Activated T-helper 17 cell treated with anti-CD3 and anti-CD28 coated beads, Interleukin-2, amount 50 U/mL, for 72 hours (primary cell): ENCODE data around the gene KMT2A. TPM values are rescaled to one million over a fixed set of nuclear protein-coding genes. Genes with fewer than 3 reads are reported as not detected.
A peak's percentile ranks its signal among the peaks of the same experiment; 100 is the strongest.

ENCODE experiments used
- ATAC-seq: fragments of 150-1000 bp; cut with Tn5 transposase; replicated peaks from 2 replicates; pipeline ENCODE4 v1.10.0; 2021; ENCODE audit warnings: mild to moderate bottlenecking, moderate library complexity
- H3K27ac Mint-ChIP-seq: one replicate; pipeline ENCODE4 v1.8.0; 2022; ENCODE audit warnings: mixed read lengths
- H3K27me3 Mint-ChIP-seq: one replicate; pipeline ENCODE4 v1.8.0; 2022; ENCODE audit warnings: mixed read lengths
- H3K36me3 Mint-ChIP-seq: one replicate; pipeline ENCODE4 v1.8.0; 2022; ENCODE audit warnings: low read depth, mild to moderate bottlenecking, mixed read lengths
- H3K4me1 Mint-ChIP-seq: one replicate; pipeline ENCODE4 v1.8.0; 2022; ENCODE audit warnings: mixed read lengths
- H3K4me3 Mint-ChIP-seq: one replicate; pipeline ENCODE4 v1.8.0; 2022; ENCODE audit warnings: mild to moderate bottlenecking, mixed read lengths
- H3K9me3 Mint-ChIP-seq: one replicate; pipeline ENCODE4 v1.8.0; 2022; ENCODE audit warnings: mixed read lengths
- total RNA-seq, 2 donors: library from RNA; stranded (reverse); gene quantifications; one replicate each; pipeline ENCODE4 v1.2.3, GENCODE V29; 2022

KMT2A gene
- total RNA-seq, 2 donors from 2014 or later: 81.6 to 118 TPM

GRCh38 chr11:118488480-118489109 lies 52.3 kb downstream of the KMT2A start:
- Mint-ChIP-seq H3K4me3 (no peak overlapping the region), H3K36me3 (peaks cover 89% of the 10 kb centered on the region), H3K9me3 (no peaks in the 10 kb centered on the region), H3K4me1 (no peaks in the 10 kb centered on the region), H3K27ac (no peak overlapping the region), H3K27me3 (no peaks in the 10 kb centered on the region)
- ATAC-seq: peak; percentile 68

- no peaks in the 10 kb centered on the region for H3K4me1 Mint-ChIP-seq
- H3K27ac Mint-ChIP-seq: peak overlapping the region; percentile 56
- H3K36me3 Mint-ChIP-seq: peaks cover 92% of the 10 kb centered on the region
- H3K27me3 Mint-ChIP-seq: no peaks in the 10 kb centered on the region
- no peak overlapping the region for H3K4me3 Mint-ChIP-seq
- H3K9me3 Mint-ChIP-seq: no peaks in the 10 kb centered on the region
- ATAC-seq: no peak
Measured at GRCh38 chr11:118491041-118491440, 54.7 kb downstream of the KMT2A start.

GRCh38 chr11:118497831-118498230 lies 61.5 kb downstream of the KMT2A start:
- no peak for ATAC-seq
- H3K27me3 Mint-ChIP-seq: no peaks in the 10 kb centered on the region
- peaks cover 4% of the 10 kb centered on the region for H3K4me1 Mint-ChIP-seq
- peaks cover 100% of the 10 kb centered on the region for H3K36me3 Mint-ChIP-seq
- H3K27ac Mint-ChIP-seq: no peak overlapping the region
- no peaks in the 10 kb centered on the region for H3K9me3 Mint-ChIP-seq
- H3K4me3 Mint-ChIP-seq: no peak overlapping the region

- H3K36me3 Mint-ChIP-seq: peaks cover 98% of the 10 kb centered on the region
- H3K4me3 Mint-ChIP-seq: no peak overlapping the region
- H3K9me3 Mint-ChIP-seq: no peaks in the 10 kb centered on the region
- no peak for ATAC-seq
- peak overlapping the region; percentile 71 for H3K27ac Mint-ChIP-seq
- peaks cover 7% of the 10 kb centered on the region for H3K4me1 Mint-ChIP-seq
- H3K27me3 Mint-ChIP-seq: no peaks in the 10 kb centered on the region
Measured at GRCh38 chr11:118503216-118503615, 66.9 kb downstream of the KMT2A start.

- Mint-ChIP-seq H3K27ac (peak overlapping the region; percentile 2), H3K9me3 (no peaks in the 10 kb centered on the region), H3K4me3 (no peak overlapping the region), H3K36me3 (peaks cover 97% of the 10 kb centered on the region), H3K4me1 (peaks cover 9% of the 10 kb centered on the region), H3K27me3 (no peaks in the 10 kb centered on the region)
- no peak for ATAC-seq
Measured at GRCh38 chr11:118511601-118512000, 75.3 kb downstream of the KMT2A start.

GRCh38 chr11:118514103-118514502 lies 77.8 kb downstream of the KMT2A start:
- Mint-ChIP-seq H3K27ac (peak overlapping the region; percentile 81), H3K36me3 (peaks cover 95% of the 10 kb centered on the region), H3K27me3 (no peaks in the 10 kb centered on the region), H3K4me1 (peaks cover 9% of the 10 kb centered on the region), H3K4me3 (no peak overlapping the region), H3K9me3 (no peaks in the 10 kb centered on the region)
- ATAC-seq: no peak

GRCh38 chr11:118519549-118519948 lies 83.3 kb downstream of the KMT2A start:
- Mint-ChIP-seq H3K36me3 (peaks cover 94% of the 10 kb centered on the region), H3K27ac (peak overlapping the region; percentile 41), H3K4me3 (no peak overlapping the region), H3K9me3 (no peaks in the 10 kb centered on the region), H3K4me1 (peaks cover 4% of the 10 kb centered on the region), H3K27me3 (no peaks in the 10 kb centered on the region)
- no peak for ATAC-seq

- H3K4me1 Mint-ChIP-seq: no peaks in the 10 kb centered on the region
- ATAC-seq: no peak
- H3K4me3 Mint-ChIP-seq: no peak overlapping the region
- H3K36me3 Mint-ChIP-seq: peaks cover 76% of the 10 kb centered on the region
- no peaks in the 10 kb centered on the region for H3K27me3 Mint-ChIP-seq
- H3K27ac Mint-ChIP-seq: no peak overlapping the region
- H3K9me3 Mint-ChIP-seq: no peaks in the 10 kb centered on the region
Measured at GRCh38 chr11:118521892-118522311, 85.6 kb downstream of the KMT2A start.

GRCh38 chr11:118522571-118523072 lies 86.3 kb downstream of the KMT2A start:
- H3K27me3 Mint-ChIP-seq: no peaks in the 10 kb centered on the region
- ATAC-seq: no peak
- no peaks in the 10 kb centered on the region for H3K9me3 Mint-ChIP-seq
- no peak overlapping the region for H3K4me3 Mint-ChIP-seq
- peaks cover 70% of the 10 kb centered on the region for H3K36me3 Mint-ChIP-seq
- no peak overlapping the region for H3K27ac Mint-ChIP-seq
- no peaks in the 10 kb centered on the region for H3K4me1 Mint-ChIP-seq

- no peaks in the 10 kb centered on the region for H3K9me3 Mint-ChIP-seq
- H3K4me3 Mint-ChIP-seq: no peak overlapping the region
- H3K36me3 Mint-ChIP-seq: peaks cover 56% of the 10 kb centered on the region
- H3K27ac Mint-ChIP-seq: no peak overlapping the region
- H3K4me1 Mint-ChIP-seq: peaks cover 7% of the 10 kb centered on the region
- no peak for ATAC-seq
- H3K27me3 Mint-ChIP-seq: no peaks in the 10 kb centered on the region
Measured at GRCh38 chr11:118524356-118524755, 88.1 kb downstream of the KMT2A start.

- ATAC-seq: no peak
- Mint-ChIP-seq H3K9me3 (no peaks in the 10 kb centered on the region), H3K36me3 (peaks cover 50% of the 10 kb centered on the region), H3K4me1 (peaks cover 10% of the 10 kb centered on the region), H3K4me3 (no peak overlapping the region), H3K27me3 (no peaks in the 10 kb centered on the region), H3K27ac (no peak overlapping the region)
Measured at GRCh38 chr11:118524757-118525470, 88.6 kb downstream of the KMT2A start.

GRCh38 chr11:118526688-118527087 lies 90.4 kb downstream of the KMT2A start:
- no peaks in the 10 kb centered on the region for H3K9me3 Mint-ChIP-seq
- H3K36me3 Mint-ChIP-seq: peaks cover 33% of the 10 kb centered on the region
- H3K27ac Mint-ChIP-seq: peak overlapping the region; percentile 25
- H3K27me3 Mint-ChIP-seq: no peaks in the 10 kb centered on the region
- H3K4me1 Mint-ChIP-seq: peaks cover 14% of the 10 kb centered on the region
- ATAC-seq: no peak
- no peak overlapping the region for H3K4me3 Mint-ChIP-seq

GRCh38 chr11:118527109-118527508 lies 90.8 kb downstream of the KMT2A start, which contains the start of gene TTC36:
Gene TTC36 (plus strand): TSS chr11:118527474. CDS start chr11:118527495, 21 bp downstream.
- H3K36me3 Mint-ChIP-seq: peaks cover 28% of the 10 kb centered on the region
- no peak within 1 kb of the TSS for H3K4me3 Mint-ChIP-seq
- H3K27me3 Mint-ChIP-seq: no peaks in the 10 kb centered on the region
- ATAC-seq: no peak
- peaks cover 14% of the 10 kb centered on the region for H3K4me1 Mint-ChIP-seq
- no peaks in the 10 kb centered on the region for H3K9me3 Mint-ChIP-seq
- peak within 1 kb of the TSS; percentile 25 for H3K27ac Mint-ChIP-seq

GRCh38 chr11:118528511-118528910 lies 92.2 kb downstream of the KMT2A start:
- Mint-ChIP-seq H3K9me3 (no peaks in the 10 kb centered on the region), H3K4me1 (peaks cover 14% of the 10 kb centered on the region), H3K4me3 (no peak overlapping the region), H3K36me3 (peaks cover 16% of the 10 kb centered on the region), H3K27me3 (no peaks in the 10 kb centered on the region), H3K27ac (no peak overlapping the region)
- ATAC-seq: no peak

- Mint-ChIP-seq H3K27ac (peak overlapping the region; percentile 70), H3K4me3 (peak overlapping the region; percentile 76)
Measured at GRCh38 chr11:118529584-118530175, 93.4 kb downstream of the KMT2A start.

More at GRCh38 chr11:118529584-118530175, 93.4 kb downstream of the KMT2A start:
- ATAC-seq: no peak
- H3K27me3 Mint-ChIP-seq: no peaks in the 10 kb centered on the region
- H3K9me3 Mint-ChIP-seq: no peaks in the 10 kb centered on the region
- peaks cover 4% of the 10 kb centered on the region for H3K36me3 Mint-ChIP-seq
- peaks cover 14% of the 10 kb centered on the region for H3K4me1 Mint-ChIP-seq
